ENCODE data around the gene CSNK1D. TPM values are rescaled to one million over a fixed set of nuclear protein-coding genes. Genes with fewer than 3 reads are reported as not detected.
A peak's percentile ranks its signal among the peaks of the same experiment; 100 is the strongest.

CSNK1D gene
- total RNA-seq, 2 donors from 2014 or later: 93.6 to 103 TPM

DNA sequence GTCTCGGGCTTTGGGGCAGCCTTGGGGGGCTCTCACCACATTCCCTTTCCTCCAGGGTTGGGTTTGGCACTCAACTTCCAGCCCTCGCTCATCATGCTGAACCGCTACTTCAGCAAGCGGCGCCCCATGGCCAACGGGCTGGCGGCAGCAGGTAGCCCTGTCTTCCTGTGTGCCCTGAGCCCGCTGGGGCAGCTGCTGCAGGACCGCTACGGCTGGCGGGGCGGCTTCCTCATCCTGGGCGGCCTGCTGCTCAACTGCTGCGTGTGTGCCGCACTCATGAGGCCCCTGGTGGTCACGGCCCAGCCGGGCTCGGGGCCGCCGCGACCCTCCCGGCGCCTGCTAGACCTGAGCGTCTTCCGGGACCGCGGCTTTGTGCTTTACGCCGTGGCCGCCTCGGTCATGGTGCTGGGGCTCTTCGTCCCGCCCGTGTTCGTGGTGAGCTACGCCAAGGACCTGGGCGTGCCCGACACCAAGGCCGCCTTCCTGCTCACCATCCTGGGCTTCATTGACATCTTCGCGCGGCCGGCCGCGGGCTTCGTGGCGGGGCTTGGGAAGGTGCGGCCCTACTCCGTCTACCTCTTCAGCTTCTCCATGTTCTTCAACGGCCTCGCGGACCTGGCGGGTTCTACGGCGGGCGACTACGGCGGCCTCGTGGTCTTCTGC is 36.3 kb downstream of the CSNK1D start:
- intact Hi-C loops (cut with DNase I): loop anchor here (2.0 kb wide), 2 partner anchors 84 to 86 kb away; no protein-coding TSS in a partner anchor
- DNase-seq (ENCODE audit: low spot score): peak; percentile 81

DNA sequence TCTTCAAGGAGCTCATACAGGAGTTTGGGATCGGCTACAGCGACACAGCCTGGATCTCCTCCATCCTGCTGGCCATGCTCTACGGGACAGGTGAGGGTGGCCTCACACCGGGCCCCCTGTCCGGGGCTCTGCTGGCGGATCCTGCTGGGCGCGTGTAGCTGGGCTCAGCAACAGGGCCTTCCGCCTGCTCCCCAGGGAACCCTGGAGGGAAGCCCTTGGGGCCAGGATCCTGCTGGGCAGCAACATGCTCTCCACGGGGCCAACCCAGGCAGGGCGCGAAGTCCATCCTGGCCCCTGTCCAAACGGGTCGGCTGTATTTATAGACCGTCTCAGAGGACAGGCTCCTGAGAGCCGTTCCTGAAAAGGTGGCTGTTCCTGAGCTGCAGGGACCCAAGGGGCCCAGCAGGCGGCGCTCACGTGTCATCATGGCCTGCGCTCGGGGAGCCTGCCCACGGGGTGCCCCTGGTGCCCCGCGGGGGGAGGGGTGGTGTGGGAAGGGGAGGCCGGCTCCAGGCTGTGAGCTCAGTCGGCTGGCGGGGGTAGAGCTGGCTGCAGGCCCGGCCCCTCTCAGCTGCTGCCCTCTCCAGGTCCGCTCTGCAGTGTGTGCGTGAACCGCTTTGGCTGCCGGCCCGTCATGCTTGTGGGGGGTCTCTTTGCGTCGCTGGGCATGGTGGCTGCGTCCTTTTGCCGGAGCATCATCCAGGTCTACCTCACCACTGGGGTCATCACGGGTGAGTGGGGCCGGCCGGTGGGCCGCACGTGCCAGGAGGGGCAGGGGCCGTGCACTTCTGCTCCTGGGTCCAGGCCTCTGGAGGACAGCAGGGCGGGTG is 37.1 kb downstream of the CSNK1D start:
- DNase-seq (ENCODE audit: low spot score): peak; percentile 91
- intact Hi-C loops (cut with DNase I): loop anchor here (2.0 kb wide), 2 partner anchors 84 to 86 kb away; no protein-coding TSS in a partner anchor

DNA sequence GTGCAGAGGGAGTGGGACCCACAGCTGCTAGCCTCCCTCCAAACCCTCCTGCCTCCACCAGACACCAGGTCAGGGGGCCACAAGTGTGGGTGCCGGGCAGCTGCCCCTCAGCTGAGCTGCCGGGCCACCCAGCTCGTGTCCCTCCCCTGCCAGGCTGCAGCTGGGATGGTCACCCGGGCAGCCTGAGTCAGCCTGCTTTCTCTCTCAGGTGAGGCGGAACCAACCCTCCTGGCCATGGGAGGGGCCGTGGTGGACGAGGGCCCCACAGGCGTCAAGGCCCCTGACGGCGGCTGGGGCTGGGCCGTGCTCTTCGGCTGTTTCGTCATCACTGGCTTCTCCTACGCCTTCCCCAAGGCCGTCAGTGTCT is 37.7 kb downstream of the CSNK1D start:
- DNase-seq (ENCODE audit: low spot score): peak; percentile 76
- intact Hi-C loops (cut with DNase I): loop anchor here (2.0 kb wide), 2 partner anchors 85 to 87 kb away; no protein-coding TSS in a partner anchor

DNA sequence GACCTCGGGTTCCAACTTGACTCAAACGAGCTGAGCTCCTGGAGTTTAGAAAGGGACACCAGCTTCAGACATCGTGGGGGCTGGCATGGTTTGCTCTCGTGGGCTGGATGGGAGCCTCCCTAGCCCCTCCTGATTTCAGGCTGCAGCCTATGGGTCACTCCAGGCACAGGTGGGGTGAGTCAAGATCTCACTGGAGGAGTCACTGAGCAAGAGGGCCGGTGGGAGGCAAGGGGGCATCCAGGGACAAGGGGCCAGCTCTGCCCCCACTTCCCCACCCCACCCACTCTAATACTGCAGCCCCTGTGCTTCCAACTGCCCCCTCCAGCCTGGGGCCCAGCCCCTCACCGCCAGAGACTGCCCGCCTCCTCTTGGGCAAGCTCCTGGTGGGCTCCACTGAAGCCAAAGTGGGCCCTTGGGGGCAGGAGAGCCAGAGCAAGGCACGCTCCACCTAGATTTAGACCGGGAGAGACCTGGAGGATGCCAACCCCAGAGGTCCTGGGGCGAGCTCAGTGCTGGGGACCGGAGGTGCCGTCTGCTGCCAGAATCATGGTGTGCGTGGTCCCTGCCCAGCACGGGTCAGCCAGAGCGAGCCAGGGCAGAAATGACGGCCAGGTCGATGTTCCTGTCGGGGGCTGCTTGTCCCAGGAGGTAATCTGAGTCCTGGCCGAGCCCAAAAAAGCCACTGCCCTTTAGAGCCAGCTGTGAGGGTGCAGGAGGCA is 38.3 kb downstream of the CSNK1D start:
- intact Hi-C loops (cut with DNase I): no loop called here
- peak; percentile 79 for DNase-seq (ENCODE audit: low spot score)

DNA sequence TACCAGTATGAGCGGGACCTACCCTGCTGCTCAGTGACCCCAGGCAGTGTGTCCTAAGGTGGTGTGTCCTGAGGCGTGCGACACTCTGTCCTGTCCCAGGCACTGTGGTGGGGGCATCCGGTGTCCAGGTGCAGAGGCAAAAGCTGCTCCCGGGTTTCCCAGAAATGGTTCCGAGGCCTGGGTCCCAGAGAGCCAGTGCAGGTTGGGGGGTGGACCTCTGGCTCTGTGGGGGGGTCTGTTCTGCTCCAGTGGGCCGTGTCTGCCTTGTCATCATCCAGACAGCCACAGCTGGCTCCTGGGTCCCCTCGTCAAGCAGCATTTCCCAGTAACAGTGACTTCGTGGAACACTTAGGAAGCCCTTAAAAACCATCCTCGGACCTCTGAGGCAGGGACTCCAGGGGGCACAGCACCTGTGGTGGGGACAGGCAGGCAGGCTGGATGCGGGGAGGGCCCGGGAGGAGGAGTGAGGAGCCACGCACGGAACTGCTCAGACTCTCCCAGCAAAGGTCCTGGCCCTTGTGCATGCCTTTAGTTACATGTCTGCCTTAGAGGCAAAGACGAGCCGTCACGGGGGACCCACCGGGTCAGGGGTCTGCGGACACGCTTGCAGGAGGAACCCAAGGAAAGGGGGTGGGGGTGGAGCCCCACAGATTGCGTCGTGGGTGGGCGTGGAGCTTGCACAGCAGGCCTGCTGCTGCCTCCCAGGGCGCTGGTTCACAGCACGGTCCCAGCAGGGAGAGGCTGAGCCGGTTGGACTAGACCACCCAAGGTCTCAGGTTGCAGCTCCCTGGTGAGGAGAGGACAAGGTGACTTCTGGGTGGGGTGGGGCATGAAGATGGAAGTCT is 39.1 kb downstream of the CSNK1D start:
- peak; percentile 78 for DNase-seq (ENCODE audit: low spot score)
- intact Hi-C loops (cut with DNase I): no loop called here

DNA sequence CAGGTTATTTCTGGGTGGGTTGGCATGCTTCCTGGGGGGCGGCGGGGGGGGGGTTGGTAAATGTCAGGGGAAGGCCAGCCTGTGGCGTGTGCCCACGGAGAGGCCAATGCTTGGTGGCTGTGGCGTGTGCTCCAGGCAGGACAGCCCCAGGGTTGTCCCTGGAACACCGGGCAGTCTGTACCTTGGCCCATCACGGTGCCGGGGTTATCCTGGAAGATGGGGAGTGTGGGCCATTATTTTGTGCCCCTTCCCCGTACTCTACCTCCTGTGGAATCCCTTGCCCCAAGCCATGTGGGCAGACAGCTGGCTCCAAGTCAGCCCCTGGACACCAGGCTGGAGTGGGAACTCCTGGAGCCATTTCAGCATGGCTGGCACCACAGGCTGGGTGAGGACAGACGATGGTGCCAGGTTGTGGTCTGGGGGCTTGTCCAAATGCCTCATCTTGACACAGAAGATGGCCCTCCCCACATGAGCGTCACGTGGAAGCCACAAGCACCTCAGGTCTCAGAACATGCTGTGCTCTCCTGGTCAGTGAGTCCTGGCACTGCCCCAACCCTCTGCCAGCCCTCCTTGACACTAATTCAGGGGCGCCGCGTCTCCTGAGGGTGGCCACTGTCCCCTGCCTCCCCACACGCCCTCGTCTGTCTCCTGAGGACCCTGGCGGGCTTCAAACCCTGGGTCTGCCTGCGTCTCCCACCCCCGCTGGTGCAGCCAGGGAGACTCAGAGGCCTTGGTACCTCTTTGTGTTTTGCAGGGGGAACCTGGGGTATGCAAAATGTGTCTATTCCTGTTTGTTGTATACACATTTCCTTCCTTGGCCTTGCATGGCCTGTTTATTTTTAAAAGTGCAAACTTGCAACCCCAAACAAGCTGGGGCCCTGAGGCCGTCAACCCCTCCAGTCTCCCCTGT is 40.4 kb downstream of the CSNK1D start:
- peak; percentile 81 for DNase-seq (ENCODE audit: low spot score)

DNA sequence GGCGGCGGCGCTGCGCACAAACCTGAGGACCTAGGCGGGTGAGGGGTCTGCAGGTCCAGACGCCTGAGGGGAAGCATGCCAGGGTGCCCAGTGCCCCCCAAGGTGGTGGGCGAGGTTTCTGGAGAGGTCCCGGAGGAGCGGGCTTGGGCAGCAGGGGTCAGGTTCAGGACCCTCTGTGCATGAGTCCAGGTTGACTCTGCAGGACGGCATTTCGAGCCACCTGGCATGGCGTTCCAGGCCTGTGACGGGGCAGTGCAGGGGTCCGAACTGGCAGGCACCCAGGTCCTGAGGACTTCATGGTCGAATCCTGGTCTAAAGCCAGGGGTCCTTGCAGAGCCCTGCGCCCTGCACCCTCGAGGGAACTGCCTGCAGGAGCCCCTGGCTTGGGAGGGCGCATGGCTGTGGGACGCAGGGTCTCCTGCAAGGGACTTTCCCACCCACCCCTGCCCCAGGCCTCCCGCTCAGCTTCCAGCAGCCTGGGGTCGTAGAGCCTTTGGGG is 41.1 kb downstream of the CSNK1D start:
- DNase-seq (ENCODE audit: low spot score): peak; percentile 82
- intact Hi-C loops (cut with DNase I): no loop called here

More for the DNA sequence above, 40.4 kb downstream of the CSNK1D start:
- intact Hi-C loops (cut with DNase I): no loop called here

DNA sequence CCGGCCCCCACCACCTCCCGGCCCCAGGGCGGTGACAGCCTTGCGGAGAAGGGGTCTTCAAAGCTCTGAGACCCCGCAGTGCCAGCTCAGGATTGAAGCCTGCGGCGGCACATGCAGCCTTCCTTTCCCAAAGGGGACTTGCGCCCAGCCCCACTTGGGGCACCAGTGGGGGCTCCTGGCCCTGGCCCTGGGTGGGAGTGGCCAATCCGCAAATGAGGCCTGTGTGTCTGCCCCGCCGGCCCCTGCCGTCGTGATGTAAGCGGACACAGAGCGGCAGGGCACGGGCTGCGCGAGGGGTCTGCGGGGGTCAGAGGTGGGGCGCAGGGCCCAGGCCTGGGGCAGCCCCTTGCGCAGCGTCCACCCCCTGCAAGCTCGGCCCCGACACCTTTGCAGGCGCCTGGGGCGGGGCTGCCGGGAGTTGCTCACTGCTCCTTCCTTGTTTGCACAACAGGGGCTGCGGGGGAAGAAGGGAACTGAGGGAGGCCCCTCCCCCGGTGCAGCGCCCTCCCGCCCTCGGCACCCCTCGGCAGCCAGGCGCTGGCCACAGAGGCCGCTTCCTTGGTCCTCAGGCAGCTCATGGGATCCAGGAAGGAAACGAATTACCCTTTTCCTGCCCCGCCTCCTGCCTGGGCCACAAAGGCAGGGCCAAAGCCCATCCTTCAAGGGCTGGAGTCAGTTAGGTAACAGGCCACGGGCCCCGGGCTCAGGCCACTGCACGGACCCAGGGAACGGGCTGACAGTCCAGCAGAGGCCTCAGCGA is 41.8 kb downstream of the CSNK1D start:
- intact Hi-C loops (cut with DNase I): no loop called here
- DNase-seq (ENCODE audit: low spot score): peak; percentile 96

DNA sequence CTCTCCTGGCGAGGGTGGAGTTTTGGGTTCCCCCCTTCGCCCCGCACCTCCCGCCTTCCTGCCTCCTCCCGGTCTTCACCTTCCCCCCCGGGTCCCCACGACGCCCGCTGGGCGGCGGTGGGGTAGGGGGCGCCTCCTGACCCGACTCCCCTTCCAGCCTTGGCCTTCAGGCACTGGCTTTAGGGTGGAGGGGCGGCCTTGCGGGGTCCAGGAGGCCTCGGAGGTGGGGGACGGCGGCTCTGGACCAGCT is 42.3 kb downstream of the CSNK1D start:
- intact Hi-C loops (cut with DNase I): no loop called here
- DNase-seq (ENCODE audit: low spot score): no peak

DNA sequence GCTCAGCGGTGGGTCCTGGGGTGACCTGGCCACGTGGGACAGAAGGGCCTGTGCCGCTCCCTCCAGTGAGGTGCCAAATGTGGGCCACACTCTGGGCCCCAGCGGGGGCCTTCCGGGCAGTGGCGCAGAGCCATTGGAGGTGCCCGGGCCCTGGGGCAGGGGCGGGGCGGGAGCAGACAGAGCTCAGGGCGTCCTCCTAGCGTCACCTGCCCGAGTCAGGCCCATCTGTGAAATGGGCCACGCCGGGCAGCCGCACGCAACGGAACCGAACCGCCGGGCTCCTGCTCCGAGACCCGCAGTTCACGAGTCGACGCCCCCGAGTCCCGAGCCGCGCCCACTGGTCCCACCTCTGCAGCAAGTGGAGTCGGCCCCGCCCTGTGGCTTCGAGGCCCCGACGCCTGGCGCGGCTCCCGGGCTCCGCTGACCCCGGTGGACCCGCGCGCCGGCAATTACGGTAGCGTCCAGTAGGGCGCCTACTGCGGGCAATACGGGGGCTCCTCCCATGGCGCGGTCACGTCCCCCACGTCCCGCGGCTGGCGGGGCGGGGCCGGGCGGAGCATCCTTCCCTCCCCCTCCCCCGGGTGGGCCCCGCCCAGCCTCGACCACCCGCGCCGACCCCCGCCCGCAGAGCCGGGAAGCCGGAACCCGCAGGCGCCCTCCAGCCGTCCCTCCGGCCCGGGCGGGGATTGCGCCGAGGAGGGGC is 42.7 kb downstream of the CSNK1D start:
- peak; percentile 97 for DNase-seq (ENCODE audit: low spot score)
- intact Hi-C loops (cut with DNase I): no loop called here

DNA sequence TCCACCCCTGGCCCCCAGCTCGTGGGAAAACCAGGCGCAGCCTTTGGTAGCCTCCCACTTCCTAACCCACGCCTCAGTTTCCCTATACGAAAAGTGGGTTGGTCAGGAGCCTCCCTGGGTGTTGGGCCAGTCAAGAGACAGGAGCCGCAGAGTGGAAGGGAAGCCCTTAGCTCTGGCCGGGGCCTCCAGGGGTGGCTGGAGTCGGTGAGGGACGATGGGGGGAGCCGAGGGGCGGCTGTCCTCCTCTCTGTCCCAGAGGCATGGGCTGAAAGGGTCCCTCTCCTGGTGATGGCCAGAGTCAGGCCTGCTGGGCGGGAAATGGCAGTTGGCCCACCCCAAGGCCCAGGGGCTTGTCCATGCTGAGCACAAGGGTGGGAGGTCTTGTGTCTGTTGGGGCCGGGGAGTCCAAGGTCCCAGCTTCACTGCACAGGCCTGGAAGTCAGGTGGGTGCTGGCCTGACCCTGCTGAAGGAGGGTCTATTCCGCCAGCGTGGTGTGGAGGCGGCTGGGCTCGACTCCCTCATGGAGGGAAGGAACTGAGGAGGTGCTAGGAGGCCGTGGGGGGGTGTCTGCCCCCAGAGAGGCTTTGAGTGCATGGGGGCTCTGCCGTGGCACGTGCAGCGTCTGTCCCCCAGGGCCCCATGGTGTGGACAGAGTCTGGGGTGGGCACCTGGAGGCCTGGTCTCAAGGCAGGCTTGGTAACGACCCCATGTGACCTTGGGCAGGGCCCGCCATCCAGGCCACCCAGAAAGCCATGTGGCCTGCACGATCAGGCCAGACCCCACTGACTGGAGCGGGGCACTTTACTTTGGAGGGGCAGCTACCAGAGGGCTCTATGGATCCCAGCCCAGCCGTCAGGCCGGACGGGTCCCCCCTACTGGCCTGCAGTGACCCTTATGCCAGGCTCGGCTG is 43.5 kb downstream of the CSNK1D start:
- DNase-seq (ENCODE audit: low spot score): peak; percentile 81
- intact Hi-C loops (cut with DNase I): no loop called here

DNA sequence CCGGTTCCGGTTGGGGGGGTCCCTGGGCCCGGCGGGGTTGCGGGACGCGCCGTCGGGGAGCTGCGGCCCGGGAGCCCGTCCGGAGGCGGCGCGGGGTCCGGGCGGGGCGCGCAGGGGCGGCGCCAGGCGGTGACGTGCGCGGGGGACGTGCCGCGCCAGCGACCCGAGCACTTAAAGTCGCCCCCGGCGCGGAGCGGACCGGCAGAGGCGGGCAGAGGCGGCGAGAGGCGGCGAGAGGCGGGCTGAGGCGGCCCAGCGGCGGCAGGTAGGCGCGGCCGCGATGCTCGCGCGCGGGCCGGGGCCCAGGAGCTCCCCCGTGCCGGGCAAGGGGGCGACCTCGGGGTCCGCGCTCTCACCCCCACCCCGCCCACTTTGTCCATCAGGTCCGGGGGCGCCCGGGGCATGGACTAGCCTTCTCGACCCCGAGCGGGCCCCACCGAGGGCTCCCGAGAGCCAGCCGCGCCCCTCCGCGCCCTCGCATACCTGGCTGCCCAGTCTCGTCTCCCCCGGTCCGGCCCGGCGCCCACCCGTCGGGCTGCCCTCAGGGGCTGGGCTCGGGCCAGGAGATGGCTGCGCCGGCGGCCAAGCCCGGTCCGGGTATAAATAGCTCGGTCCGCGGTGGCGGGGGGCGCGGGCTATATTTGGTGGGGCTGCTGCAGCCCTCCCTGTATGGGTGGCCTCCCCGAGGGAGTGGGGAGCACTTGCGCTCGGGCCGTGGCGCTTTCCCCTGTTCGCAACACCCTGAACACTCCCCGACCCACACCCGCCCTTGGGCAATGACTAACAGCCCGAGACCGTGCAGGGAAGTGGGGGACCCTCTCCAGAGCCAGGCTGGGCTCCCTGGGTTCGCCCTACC is 44.4 kb downstream of the CSNK1D start, which contains the start of gene SLC16A3:
Gene SLC16A3 (plus strand): TSS at position 201 of the 856 bp plus-strand sequence. CDS start 6,967 bp downstream, outside the sequence.
- intact Hi-C loops (cut with DNase I): no loop called here
- peak; percentile 94 for DNase-seq (ENCODE audit: low spot score)

DNA sequence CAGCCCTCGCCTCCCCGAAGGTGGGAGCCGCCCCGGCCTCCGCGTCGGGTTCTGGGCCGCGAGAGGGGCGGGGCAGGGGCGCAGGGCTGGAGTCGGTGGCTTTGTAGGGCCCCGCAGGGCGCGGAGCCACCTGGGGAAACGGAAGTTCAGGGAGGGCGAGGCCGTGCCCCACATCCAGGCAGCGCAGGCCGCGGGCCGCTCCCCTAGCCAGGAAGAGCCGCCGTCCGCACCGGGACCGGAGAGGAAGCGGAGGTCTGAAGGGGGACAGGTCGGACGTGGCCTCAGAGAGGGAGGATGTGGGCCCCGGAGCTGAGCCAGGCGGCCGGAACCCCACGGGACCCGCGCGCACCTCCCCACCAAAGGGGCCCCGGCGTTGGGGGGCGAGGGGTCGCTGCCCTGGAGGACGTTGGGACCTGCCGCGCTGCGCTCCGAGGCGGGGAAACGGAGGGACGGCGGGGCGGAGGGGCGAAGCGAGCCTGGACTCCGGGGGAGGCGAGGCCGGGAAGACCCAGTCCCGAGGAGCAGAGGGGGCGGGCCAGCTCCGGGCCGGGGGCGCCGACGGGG is 45.1 kb downstream of the CSNK1D start:
- peak; percentile 90 for DNase-seq (ENCODE audit: low spot score)
- intact Hi-C loops (cut with DNase I): no loop called here

DNA sequence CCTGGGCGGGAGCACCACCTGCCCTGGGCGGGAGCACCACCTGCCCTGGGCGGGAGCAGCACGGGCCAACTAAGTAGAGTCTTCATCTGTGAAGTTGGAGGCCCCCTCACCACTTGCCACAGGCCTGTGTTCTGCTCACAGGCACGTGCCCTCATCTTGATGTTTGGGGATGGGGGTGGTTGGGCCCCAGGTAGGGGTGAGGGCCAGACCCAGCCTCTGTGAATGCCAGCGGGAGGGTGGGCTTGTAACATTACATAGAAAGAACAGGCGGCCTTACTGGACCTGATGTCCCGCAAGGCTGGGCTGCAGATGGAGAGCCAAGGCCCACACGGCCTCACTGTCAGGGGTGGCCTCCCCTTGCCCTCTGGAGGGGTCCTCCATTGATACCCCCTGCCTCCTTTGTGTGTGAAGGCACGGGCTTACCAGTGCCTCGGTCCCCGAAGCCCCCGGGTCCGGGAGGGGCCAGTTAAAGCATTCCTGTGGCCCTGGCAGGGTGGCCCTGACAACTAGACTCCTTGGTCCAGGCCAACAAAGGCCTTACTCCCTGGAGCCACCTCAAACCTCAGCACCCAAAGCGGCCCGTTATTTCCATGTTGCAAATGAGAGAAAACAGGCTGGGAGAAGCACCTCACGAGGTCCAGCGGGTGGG is 45.7 kb downstream of the CSNK1D start:
- intact Hi-C loops (cut with DNase I): no loop called here
- DNase-seq (ENCODE audit: low spot score): no peak

Data from posterior vena cava (tissue), 2 donors.